CD4-positive, alpha-beta T cell treated with Interleukin-1 beta for 1 hour (primary cell): Measurements from ENCODE around the gene C10orf67.
"Not testable (repeated sequence)": the region's sequence is repeated elsewhere in the genome, so short reads cannot be mapped to it uniquely, and the experiment has no call there.

Experiments
- DNase-seq, 2 donors: peaks; one replicate each; pipeline ENCODE4 v3.0.0-alpha.2; 2020 to 2022

C10orf67 gene

GRCh38 chr10:23362069-23362830, 17.7 kb upstream of the C10orf67 start:
- no peak for DNase-seq

GRCh38 chr10:23361665-23362064, 17.1 kb upstream of the C10orf67 start:
- no peak for DNase-seq

DNA sequence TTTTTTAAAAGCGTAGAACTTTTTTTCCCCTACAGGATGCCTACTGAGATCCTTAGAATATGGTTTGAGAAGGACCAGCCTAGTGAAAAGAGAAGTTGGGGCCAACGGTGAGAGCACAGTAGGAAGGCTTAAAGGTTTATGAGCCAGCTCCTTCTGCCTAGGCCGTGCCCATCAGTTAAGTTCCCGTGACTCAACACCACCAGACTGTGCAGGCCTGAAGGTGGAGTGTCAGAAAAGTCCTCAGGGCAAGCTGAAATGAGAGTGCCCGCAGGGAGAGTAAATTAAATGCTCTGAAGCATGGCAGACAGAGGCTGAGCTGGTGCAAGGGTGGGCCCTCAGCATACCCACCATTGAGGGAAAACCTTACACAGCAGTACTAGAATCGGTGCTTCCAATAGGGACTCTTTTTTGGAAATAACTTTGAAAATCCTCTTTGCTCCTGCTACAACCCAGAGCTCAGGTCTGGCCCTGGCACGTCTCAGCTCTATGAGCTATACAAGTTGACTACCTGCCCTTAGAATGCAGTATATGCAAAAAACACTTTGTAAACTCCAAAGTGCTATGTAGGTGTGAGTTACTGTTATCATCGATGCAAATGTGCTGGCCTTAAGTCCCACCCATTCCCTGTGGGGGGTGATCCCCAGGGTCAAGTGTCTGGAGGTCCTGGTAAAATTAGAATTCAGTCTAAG, 15.2 kb upstream of the C10orf67 start:
- DNase-seq: no peak

- no peak for DNase-seq
Measured at GRCh38 chr10:23358357-23358756, 13.8 kb upstream of the C10orf67 start.

GRCh38 chr10:23354630-23355279, 10.2 kb upstream of the C10orf67 start:
- DNase-seq: no peak

GRCh38 chr10:23351926-23352519, 7.4 kb upstream of the C10orf67 start:
- DNase-seq: no peak

DNA sequence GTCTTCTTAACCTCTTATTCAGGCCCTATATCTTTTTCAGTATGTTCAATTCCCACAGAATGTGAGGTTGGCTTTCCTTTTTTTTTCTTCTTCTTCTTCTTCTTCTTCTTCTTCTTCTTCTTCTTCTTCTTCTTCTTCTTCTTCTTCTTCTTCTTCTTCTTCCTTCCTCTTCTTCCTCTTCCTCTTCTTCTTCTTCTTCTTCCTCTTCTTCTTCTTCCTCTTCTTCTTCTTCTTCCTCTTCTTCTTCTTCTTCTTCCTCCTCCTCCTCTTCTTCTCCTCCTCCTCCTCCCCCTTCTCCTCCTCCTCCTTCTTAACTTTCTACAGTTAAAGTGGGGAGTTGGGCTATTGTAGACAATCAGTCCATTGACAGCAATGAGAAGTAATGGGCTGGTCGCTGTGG, 6.1 kb upstream of the C10orf67 start:
- DNase-seq: not testable (repeated sequence)

- DNase-seq: no peak
Measured at GRCh38 chr10:23345861-23346260, 1.3 kb upstream of the C10orf67 start.

DNA sequence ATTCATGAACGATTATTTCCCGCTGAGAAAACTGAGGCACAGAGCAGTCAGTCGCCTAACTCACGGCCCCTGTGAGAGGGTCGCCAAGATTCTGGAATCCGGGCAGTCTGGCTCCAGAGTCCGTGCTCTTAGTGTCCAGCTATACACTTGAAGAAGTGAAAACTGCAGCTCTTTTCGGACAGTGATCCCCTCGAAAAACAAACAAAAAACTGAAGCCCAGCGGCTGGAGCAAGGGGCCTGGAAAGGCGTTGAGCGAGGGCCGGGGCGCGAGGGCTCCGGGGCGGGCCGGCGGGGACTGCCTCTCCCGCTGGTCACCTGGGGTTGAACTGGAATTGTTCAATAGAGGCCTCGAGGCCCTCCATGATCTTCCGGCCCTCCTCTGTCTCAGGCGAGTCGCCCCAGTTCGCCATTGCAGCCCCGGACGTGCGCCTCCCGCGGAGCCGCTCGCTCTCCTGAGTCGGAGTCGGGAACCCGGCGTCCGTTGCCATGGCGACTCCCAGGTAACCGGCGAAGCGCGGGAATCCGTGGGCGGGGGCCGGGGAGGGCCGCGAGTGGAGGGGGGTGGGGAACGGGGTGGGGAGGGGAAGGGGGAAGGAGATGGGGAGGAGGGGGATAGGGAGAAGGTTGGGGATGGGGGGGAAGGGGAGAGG, 881 bp downstream of the C10orf67 start:
- DNase-seq: peak; percentile 26 to 44

DNA sequence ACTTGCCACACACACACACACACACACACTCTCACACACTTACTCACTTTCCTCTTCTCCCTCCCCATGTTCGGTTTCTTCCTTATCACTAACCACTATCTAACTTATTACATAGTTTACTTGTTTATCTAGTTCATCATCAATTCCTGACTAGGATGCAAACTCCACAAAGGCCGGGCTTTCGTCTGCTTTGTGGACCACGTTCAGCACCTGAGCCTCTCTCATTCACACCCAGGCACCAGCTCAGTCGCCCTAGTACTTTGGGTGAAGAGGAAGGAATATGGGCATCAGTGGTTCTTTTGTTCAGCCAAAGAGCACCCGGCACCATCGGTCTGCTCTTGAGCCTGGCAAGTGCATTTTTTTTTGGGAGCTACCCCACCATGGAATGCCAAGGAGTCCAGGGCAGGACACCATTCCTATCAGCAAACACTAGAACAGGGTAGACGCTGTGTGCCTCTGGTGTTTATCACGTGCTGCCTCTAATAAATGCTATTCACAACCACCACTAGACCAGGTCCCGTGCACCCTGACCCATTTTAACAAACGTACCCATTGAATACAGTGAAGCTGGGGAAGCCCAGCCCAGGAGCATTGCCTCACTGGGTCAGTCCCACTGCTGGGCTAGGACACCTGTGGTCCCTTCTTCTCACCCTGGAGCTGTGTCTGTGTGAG, 2.2 kb downstream of the C10orf67 start:
- no peak for DNase-seq

DNA sequence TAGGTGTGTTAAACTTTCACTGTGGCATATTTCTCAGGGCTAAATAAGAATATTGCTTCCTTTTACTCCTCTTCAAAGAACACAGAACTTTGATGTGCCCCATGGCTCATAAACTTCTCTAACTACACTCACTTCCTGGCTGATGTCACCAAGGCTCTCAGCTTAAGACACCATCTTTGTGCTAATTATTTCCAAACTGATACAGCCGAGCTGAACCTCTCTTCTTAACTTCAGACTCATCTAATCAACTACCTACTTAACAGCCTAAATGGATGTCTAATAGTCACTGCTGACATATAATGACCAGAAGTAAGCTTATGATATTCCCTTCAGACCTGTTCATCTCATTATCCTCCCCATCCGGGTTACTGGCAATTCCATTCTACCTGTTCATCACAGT, 3.6 kb downstream of the C10orf67 start:
- DNase-seq: peak in 1 of 2 donors; percentile 25

DNA sequence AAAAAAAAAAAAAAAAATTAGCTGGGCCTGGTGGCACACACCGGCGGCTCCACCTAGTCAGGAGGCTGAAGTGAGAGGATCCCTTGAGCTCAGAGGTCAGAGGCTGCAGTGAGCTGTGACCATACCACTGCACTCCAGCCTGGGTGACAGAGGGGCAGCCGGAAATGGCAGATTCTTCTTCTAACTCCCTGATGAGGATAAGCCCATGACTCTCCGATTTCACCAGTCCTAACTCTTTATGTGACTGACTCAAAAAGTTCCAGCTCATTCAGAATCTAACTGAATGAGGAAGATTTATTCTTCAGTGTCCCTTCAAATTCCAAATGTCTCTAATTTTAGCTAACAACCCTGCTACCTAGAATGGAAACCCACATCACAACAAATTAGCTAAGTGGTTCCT, 4.2 kb downstream of the C10orf67 start:
- no peak for DNase-seq

DNA sequence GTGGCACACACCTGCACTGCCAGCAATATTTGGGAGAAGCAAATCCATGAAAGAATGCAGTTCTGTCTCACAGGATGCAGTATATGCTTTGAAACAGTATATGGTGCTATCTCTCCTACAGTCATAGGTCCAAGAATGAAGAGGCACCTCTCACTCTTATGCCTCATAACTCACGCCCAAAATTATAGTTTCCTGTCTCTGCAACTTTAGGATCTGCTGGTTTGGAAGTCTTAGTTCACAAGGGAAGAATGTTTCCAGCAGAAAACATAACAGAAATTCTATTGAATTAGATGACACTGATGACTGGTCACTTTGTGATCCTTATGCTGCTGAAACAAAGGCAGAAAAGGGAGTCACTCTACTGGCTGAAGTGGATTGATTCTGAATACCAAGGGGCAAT, 5.7 kb downstream of the C10orf67 start:
- DNase-seq: no peak

DNA sequence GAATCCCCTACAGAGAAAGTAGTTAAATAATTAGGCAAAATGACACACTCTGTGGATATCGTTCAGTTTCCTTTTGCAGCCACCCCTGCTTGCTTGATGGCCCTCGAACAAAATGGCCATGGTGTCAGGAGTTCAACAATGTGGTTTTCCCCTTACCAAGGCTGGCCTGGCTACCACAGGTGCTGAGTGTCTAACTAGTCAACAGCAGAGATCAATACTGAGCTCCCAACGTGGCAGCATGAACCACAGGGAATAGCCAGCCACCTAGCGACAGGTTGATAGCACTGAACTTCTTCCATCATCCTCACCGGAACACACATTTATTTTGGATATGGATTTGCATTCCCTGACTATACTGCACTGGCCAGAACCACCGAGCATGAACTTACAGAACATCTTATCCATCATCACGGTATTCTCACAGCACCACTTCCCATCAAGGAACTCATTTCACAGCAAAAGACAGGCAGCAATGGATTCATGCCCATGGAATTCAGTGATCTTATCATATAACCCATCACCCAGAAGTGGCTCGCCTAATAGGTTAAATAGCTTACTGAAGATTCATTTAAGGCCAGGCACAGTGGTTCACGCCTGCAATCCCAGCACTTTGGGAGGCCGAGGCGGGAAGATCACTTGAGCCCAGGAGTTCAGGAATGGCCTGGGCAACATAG, 6.3 kb downstream of the C10orf67 start:
- DNase-seq: no peak

GRCh38 chr10:23337616-23338015, 7.0 kb downstream of the C10orf67 start:
- DNase-seq: no peak

GRCh38 chr10:23331567-23332301, 12.9 kb downstream of the C10orf67 start:
- no peak for DNase-seq

DNA sequence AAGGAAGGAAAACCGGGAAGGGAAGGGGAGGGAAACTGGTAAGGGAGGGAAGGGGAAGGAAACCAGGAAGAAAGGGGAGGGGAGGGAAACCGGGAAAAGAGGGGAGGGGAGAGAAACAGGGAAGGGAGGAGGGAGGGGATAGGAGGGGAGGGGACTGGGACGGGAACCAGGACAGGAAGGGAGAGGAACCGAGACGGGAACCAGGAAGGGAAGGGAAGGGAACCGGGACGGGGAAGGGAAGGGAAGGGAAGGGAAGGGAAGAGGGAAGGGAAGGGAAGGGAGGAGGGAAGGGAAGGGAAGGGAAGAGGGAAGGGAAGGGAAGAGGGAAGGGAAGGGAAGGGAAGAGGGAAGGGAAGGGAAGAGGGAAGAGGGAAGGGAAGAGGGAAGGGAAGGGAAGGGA, 13.6 kb downstream of the C10orf67 start:
- no peak for DNase-seq

DNA sequence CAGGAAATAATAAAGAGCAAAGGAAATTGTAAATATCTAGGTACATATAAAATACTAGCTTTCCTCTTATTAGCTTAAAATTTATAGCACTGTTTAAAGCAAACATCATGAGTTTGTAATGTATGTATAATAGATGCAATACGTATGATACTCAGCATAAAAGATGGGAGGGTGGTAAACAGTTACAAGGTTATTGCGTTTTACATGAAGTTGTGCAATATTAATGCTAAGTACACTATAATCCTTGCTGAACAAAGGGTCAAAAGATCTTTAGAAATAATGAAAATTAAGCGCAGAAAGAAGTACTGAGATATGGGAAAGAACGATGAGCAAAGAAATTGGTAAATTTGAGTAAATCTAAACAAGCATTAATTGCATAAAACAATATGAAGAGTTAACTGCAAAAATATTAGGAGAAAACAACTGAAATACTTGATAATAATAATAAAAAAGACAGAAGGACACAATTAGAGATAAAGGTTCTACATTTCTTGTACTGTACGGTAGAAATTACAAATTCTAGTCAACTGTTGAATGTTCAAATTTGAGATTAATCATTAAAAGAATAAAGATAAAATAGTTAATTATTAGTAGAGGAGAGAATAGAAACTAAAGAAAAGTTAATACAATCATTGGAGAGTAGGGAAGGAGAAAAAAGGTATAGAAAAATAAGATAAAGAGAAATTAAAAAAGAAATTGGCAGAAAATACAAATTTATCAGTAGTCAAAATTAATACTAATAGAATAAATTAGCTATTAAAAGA, 17.9 kb downstream of the C10orf67 start:
- no peak for DNase-seq

DNA sequence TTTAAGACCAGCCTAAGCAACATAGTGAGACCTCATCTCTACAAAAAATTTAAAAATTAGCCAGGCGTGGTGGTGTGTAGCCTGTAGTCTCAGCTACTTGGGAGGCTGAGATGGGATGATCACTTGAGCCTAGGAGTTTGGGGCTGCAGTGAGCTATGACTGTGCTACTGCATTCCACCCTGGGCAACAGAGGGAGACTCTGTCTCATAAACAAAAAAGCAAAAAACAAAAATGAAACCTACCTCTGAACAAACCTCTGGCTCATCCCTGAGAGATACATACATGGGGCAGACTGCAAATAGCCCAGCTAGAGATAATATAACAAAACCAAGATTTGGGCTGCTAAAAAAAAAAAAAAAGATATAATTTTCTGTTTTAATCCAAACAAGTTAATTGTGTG, 19.5 kb downstream of the C10orf67 start:
- peak in 1 of 2 donors; percentile 12 for DNase-seq

DNA sequence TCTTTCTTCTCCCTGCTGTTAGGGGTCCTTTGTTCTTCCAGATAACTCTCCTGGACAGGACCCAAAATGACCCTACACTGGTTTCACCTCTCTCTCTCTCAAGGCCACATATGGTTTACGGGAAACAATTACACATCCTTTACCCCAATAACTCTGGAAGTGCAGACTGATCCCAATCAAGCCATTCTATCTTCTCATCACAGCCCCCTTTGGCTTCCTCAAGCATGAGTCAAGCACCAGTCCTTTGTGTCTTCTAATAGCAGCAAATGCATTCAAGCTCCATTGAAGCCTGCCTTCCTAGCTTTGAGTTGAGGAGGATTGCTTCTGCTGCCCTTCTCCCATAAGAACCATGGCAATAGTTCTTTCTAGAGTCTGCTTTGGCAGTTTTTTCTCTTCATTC, 20.2 kb downstream of the C10orf67 start:
- DNase-seq: no peak
